Stimulated activated naive CD8-positive, alpha-beta T cell treated with anti-CD3 and anti-CD28 coated beads, Interleukin-15, Interleukin-2, amounts not matched to agents 100 U/mL and 50 U/mL, for 24 hours (primary cell): ENCODE measurements around the gene SP3.
"Not testable (repeated sequence)": the region's sequence is repeated elsewhere in the genome, so short reads cannot be mapped to it uniquely, and the experiment has no call there.

Experiments used
- ATAC-seq: fragments of 150-1000 bp; cut with Tn5 transposase; one replicate; pipeline ENCODE4 v1.10.0; 2021
- DNase-seq: peaks from one replicate; pipeline ENCODE4 v3.0.0; 2021

The SP3 gene

GRCh38 chr2:173889464-173889863 lies 75.7 kb downstream of the SP3 start:
- ATAC-seq, DNase-seq: not testable (repeated sequence)

- ATAC-seq (no peak), DNase-seq (no peak)
Observed at GRCh38 chr2:173886613-173887012, 78.6 kb downstream of the SP3 start.

- ATAC-seq (no peak), DNase-seq (peak; percentile 16)
Observed at GRCh38 chr2:173884025-173884802, 81.0 kb downstream of the SP3 start.

GRCh38 chr2:173881886-173882285 lies 83.3 kb downstream of the SP3 start:
- DNase-seq (no peak), ATAC-seq (no peak)

GRCh38 chr2:173881461-173881860 lies 83.7 kb downstream of the SP3 start:
- ATAC-seq (no peak), DNase-seq (no peak)

- ATAC-seq (no peak), DNase-seq (no peak)
Observed at GRCh38 chr2:173880561-173880960, 84.6 kb downstream of the SP3 start.

GRCh38 chr2:173876833-173877413 lies 88.2 kb downstream of the SP3 start:
- no peak for DNase-seq

GRCh38 chr2:173874894-173875237 lies 90.3 kb downstream of the SP3 start:
- DNase-seq (no peak), ATAC-seq (peak; percentile 36)

More at GRCh38 chr2:173876833-173877413, 88.2 kb downstream of the SP3 start:
- no peak for ATAC-seq

GRCh38 chr2:173874003-173874893 lies 90.9 kb downstream of the SP3 start:
- DNase-seq (no peak), ATAC-seq (no peak)

- no peak for ATAC-seq
- no peak for DNase-seq
Observed at GRCh38 chr2:173872714-173873113, 92.5 kb downstream of the SP3 start.

- DNase-seq = no peak
Observed at GRCh38 chr2:173869244-173870229, 95.6 kb downstream of the SP3 start.

GRCh38 chr2:173868406-173868805 lies 96.8 kb downstream of the SP3 start:
- DNase-seq (no peak), ATAC-seq (no peak)

More at GRCh38 chr2:173869244-173870229, 95.6 kb downstream of the SP3 start:
- no peak for ATAC-seq

- ATAC-seq (no peak), DNase-seq (no peak)
Observed at GRCh38 chr2:173866874-173867618, 98.1 kb downstream of the SP3 start.

GRCh38 chr2:173865971-173866873 lies 99.0 kb downstream of the SP3 start:
- no peak for ATAC-seq
- no peak for DNase-seq

GRCh38 chr2:173862612-173863217 lies 102.5 kb downstream of the SP3 start:
- no peak for DNase-seq
- no peak for ATAC-seq

GRCh38 chr2:173860566-173860965 lies 104.6 kb downstream of the SP3 start:
- ATAC-seq = no peak
- no peak for DNase-seq

- DNase-seq (no peak), ATAC-seq (no peak)
Observed at GRCh38 chr2:173860082-173860481, 105.1 kb downstream of the SP3 start.

- ATAC-seq (no peak), DNase-seq (no peak)
Observed at GRCh38 chr2:173858291-173858731, 106.9 kb downstream of the SP3 start.
